Posterior cingulate gyrus (tissue), 11 donors: ENCODE results near the gene STPG3.

Experiments used
- DNase-seq, 10 donors: peaks; one replicate each; pipeline versions ENCODE4 v3.0.0 to v3.0.0-alpha.2; 2020 to 2021; ENCODE audit warnings: mixed read lengths in 3 of 10
- intact Hi-C: fragments of 100-400 bp; cut with DNase I; formaldehyde crosslinking; loops from one replicate; pipeline ENCODE4 v1.15.1; 2023

The STPG3 gene

DNA sequence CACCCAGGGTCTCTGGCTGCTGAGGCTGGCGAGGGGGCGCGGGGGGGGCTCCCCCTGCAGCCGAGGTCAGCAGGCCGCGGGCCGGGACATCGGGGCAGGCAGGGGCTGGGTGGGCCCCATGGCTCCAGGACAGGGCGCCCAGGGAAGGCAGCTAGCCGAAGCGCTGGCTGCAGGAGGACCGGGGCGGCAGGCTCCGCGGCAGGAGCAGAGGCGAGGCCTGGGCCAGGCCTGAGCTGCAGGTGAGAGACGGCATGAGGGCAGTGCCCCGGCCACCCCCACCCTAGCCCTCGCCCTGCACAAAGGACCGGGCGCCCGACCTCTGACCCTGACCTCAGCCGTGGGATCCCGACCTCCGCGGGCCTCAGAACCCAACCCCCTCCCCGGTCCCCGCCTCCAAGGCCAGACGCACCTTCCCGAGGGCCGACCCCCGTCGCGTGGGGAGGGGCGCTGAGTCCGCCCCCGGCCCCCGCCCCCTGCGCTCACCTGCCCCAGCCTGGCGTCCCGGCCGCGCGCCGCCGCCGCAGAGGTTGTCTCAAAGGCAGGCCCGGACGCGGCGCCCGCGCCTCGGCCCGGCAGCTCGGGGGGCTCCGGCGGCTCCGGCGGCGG lies 29.5 kb upstream of the STPG3 start:
- DNase-seq: peak in 1 of 10 donors; percentile 84
- intact Hi-C loops: loop anchor here (2.0 kb wide), 1 partner anchor 33 kb away; the partner anchor contains the start of genes ANAPC2 and SSNA1

DNA sequence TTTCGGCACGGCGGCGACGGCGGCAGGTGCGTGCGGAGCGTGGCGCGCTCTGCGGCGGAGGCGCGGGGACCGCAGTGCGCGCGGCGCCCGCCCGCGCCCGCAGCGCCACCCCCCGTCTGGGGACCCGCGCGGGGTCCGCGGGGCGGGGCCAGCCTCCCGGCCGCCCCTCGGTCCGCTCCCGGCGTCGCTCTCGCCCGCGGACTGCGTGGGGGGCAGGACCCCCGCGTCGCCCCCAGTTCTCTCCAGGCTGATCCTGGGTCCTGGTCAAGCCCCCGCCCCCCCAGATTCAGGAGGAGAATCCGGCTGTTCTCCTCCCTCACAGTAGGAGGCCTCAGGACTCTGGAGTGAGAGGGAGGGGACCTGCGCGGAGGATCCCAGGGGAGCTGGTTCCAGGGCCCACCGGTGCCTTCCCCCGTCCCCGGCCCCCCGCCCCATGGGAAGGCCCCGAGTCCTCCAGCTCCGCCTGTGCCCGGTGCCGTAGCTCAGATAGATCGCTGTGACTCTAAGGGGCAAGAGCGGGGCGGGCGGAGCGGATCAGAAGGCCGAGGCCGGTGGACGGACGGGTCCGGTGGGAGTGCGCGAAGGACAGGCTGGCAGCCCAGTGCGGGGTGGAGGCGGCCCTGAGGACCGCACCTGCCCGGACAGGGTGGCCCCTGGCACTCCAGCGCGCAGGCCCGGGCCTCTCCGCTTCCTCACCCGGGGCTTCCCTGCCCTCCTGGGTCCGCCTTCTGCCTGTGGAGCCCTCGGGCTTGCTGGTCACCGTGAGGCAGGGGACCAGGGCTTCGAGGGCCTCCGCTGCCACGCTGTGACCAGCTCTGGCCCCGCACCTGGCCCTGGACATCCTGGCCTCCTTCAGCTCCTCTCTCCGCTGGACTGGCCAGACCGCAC lies 28.7 kb upstream of the STPG3 start, which contains the start of gene RNF208:
TSS of gene RNF208 (minus strand) at position 51 of the 888 bp plus-strand sequence. CDS start 1,028 bp downstream, outside the sequence.
- peak in 2 of 10 donors; percentile 23 to 88 for DNase-seq
- intact Hi-C loops: loop anchor here (2.0 kb wide), 1 partner anchor 34 kb away; the partner anchor contains the start of genes ANAPC2 and SSNA1

DNA sequence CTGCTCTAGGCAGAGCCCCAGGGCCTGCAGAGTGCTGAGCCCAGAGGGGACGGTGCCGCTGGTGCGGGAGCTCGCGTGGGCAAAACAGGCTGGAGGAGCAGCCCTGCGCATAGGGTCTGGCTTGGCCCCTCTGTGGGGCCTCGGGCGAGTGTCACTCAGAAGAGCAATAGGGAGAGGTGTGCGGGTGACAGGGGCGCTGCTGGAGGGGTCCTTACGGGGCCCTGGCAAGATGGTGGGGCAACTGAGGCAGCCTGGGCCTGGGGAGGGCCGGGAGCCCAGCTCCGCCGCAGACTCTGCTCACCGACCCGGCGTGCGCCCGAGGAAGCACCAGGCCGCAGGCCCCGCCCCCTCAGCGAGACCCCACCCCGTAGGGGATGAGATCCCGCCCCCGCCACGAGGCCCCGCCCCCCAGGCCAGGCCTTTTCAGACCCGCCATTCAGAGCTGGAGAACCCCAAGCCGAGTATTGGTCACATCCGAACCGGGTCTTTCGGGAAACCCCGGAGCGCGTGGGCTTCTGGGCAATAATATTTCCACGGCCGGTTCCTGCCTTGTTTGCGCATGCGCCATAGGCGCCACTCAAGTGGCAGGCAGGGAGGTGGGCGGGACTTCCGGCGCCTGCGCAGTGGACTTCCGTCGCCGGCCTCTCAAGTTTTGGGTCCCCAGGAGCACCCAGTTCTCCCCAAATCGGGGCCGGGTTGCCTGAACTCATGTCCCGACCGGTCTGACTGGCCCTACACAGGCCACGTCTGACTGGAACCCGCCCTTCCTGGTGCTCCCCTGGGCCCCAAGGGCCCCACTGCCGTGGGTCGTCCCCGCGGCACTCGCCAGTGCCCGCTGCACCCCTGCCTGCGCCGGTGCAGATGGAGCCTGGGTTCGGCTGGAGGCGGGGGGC lies 27.8 kb upstream of the STPG3 start:
- intact Hi-C loops: loop anchor here (2.0 kb wide), 1 partner anchor 35 kb away; the partner anchor contains the start of genes ANAPC2 and SSNA1
- peak; percentile 92 to 99 (median 96) for DNase-seq

DNA sequence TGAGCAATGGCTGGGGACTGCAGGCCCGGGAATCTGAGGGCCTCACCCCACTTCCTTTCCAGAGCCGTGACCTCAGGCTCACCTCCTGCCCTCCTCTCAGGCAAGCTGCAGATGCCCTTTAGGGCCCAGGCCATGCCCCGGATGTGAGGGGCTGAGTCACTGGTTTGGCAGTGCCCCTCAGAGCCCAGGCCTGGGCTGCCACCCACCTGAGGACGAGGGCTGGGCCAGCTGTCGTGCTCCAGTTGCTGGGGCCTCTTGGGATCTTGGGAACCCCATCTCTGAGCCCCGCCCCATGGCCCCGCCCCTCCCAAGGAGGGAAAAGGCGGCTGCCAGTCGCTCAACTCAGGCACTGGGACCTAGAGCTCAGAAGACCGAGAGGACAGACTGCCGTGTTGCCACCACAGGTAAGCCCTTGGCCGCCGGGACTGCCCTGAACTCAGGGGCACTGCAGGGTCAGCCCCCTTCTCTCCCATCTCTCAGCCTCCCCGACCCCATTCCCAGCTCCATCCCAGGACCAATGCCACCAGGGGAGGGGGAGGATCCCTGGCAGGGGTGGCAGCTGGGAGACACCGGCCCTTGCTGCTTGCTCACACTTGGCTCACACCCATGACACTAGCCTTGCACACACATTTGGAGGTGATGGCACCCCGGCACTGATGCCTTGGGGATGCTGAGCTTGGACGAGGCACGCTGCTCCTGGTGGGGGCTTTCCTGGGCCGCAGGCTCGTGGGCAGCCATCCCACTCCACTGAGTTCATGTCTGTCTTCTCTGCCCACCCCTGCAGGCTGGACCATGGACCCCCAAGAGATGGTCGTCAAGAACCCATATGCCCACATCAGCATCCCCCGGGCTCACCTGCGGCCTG lies 26.0 kb upstream of the STPG3 start, which contains the start of gene CYSRT1:
TSS of gene CYSRT1 (plus strand) at position 345 of the 865 bp plus-strand sequence. CDS start at position 793, 448 bp downstream.
- DNase-seq: peak in 1 of 10 donors; percentile 5
- intact Hi-C loops: no loop called here

DNA sequence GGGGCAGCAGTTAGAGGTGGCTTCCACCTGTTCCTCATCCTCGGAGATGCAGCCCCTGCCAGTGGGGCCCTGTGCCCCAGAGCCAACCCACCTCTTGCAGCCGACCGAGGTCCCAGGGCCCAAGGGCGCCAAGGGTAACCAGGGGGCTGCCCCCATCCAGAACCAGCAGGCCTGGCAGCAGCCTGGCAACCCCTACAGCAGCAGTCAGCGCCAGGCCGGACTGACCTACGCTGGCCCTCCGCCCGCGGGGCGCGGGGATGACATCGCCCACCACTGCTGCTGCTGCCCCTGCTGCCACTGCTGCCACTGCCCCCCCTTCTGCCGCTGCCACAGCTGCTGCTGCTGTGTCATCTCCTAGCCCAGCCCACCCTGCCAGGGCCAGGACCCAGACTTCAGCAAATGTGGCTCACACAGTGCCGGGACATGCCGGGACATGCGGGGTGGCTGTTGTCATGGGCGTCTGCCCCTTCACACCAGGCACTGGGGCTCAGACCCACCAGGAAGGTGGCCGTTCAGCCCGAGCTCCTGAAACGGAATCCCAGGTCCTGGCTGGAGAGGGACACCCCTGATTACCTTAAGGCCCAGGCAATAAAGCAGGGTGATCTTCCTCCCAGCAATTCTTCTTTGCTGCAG lies 25.3 kb upstream of the STPG3 start:
- intact Hi-C loops: loop anchor here (2.0 kb wide), 1 partner anchor 107 kb away; no protein-coding TSS in a partner anchor

DNA sequence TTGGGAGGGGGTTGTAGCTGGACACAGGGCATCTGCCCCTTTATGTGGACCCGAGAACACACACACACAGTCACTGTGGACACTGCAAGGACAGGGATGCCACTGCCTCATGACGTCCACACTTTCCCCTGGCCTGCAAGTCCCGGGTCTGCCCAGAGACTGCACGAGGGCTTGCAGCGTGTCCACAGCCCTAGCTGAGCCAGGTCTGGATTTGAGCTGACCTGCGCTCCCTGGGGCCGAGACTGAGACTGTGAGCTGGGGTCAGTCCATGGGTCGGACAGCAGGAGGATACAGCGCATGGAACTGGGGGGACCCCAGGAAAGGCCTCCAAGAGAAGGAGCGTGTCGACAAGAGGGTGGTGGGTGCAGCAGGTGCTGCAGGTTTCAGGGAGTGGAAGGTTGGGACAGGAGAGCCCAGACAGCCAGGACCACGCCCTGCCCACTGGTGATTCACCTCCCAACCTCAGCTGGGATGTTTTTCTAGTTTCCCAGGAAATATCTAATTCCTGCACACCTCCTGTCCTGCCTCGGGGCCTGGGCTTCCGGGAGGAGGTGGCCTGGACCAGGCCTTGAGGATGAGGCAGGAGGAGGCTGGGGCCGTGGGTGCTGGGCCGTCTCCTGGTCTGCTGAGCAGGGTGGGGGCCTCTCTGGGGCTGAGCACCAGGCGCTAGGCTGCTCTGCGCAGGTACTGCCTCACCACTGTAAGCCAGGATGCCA lies 24.6 kb upstream of the STPG3 start:
- peak in 1 of 10 donors; percentile 5 for DNase-seq
- intact Hi-C loops: loop anchor here (2.0 kb wide), 1 partner anchor 108 kb away; no protein-coding TSS in a partner anchor

More for the DNA sequence above, 25.3 kb upstream of the STPG3 start:
- peak in 1 of 10 donors; percentile 4 for DNase-seq

DNA sequence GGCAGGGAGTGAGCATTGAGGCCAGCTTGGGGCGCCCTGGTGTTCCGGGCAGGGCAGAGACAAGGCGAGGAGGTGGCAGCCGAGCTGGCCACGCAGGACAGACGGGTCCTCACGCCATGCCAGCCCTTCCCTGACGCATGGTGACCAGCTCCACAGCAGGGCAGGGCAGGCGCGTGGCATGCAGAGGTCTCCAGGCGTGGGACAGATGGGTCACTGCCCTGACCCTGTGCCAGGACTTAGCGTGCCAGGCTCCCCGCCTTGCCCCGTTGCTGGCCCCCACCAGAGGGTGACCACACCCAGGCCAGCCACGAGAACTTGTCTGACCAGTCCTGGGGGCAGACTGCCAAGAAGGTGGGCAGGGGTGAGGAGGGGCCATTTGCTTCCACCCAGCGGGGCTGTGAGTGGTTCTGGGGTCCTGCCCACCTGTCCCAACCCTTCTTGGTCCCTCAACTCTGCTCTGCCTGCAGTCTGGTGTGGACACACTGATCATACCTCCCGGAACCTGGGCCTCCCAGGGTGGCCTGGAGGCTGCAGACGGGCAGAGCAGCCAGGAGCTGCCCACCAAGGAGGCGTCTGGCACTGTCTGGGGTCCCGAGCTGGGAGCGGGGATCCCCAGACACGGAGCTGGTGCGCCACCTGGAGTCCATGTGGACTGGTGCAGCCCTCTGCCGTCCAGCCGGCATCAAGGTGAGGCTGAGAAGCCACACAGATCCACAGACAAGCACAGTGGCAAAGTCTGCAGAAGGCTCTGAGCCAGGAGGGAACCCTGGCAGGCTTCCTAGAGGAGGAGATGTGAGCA lies 23.8 kb upstream of the STPG3 start, which contains the start of gene RNF224:
TSS of gene RNF224 (plus strand) at position 449 of the 799 bp plus-strand sequence. CDS start 834 bp downstream, outside the sequence.
- intact Hi-C loops: loop anchor here (2.0 kb wide), 1 partner anchor 108 kb away; no protein-coding TSS in a partner anchor
- peak; percentile 59 to 96 (median 78) for DNase-seq

DNA sequence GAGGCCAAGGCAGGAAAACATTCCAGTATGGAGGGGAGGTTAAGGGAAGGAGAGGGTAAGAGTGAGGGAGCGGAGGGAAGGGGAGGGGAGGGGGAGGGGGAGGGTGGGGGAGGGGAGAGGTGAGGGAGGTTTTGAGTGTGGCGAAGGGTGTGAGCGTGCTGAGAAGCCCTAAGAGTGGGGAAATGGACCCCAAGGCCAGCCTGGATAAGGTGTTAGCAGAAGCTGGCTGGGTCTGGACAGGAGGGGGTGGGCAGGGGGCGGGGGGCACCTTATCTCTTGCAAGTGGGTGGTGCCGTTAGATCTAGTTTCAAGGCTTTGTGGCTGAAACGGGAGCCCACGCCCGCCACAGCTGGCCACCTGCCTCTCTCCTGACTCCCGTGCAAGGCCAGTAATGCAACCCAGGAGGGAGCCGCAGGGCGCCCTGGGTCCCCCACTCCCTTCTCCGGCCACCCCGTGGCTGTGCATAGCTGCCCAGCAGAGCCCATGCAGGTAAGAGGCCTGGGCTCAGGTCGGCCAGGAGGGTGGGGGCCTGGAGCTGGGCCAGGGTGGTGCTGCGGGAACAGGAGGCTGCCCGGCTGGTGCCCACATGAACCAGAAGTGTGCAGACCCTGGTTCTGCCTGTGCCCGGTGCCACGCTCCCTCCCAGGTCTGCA lies 23.1 kb upstream of the STPG3 start:
- intact Hi-C loops: loop anchor here (2.0 kb wide), 1 partner anchor 109 kb away; no protein-coding TSS in a partner anchor
- DNase-seq: peak in 1 of 10 donors; percentile 82

DNA sequence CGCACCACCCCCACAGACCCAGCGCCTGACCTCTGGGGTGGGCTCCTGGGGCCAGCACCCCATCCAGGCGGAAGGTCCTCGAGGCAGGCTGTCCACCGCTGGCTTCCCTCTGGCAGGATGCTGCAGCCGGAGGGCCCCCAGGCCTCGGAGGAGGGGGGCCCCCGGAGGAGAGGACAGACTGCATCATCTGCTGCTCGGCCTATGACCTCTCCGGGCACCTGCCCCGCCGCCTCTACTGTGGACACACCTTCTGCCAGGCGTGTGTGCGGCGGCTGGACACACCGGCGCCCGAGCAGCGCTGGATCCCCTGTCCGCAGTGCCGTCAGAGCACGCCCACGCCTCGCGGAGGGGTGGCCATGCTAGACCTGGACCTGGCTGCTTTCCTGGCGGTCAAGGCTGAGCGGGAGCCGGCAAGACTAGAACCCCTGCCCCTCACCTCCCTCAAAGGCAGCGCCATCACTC lies 22.5 kb upstream of the STPG3 start:
- intact Hi-C loops: no loop called here
- DNase-seq: no peak

DNA sequence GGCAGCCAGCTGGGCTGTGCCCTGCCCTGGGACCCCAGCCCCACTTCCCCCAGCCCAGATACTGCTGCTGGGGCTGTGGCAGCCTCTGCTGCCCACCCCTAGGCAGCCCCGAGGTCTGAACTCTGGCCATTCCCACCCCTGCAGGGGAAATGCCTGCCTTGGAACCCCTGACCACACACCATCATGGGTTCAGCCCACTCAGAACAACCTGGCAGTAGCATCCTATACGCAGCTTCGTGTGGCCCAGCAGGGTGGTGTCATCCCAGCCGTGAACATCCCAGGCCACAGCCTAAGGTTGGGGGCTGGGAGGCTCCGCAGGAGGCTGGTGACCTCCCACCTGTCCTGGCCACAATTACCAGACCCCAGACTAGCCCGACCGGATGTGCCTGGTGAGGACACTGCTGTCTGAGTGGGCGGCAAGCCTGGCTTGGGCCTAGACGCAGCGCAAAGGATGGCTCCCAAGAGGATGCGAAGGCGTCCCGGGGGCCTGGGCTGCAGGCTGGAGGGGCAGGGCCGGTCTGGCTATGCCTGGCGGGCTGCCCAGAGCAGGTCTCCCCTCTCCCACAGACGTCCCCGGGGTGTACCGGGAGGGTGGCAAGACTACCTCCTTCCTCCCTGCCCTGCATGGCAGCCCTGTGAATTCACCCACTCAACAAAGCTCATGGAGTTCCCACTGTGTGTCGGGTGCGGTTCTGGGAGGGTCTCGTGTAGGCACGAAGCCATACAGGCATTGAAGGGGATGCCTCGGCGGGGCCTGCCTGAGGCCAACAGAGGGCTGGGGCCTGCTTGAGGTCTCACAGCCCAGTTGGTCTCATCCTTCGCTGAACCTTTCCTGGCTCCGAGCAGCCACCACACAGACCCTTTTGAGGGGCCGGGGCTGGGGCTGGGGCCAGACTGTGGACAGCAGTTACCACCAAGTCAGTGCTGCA lies 21.9 kb upstream of the STPG3 start:
- intact Hi-C loops: no loop called here
- DNase-seq: no peak

DNA sequence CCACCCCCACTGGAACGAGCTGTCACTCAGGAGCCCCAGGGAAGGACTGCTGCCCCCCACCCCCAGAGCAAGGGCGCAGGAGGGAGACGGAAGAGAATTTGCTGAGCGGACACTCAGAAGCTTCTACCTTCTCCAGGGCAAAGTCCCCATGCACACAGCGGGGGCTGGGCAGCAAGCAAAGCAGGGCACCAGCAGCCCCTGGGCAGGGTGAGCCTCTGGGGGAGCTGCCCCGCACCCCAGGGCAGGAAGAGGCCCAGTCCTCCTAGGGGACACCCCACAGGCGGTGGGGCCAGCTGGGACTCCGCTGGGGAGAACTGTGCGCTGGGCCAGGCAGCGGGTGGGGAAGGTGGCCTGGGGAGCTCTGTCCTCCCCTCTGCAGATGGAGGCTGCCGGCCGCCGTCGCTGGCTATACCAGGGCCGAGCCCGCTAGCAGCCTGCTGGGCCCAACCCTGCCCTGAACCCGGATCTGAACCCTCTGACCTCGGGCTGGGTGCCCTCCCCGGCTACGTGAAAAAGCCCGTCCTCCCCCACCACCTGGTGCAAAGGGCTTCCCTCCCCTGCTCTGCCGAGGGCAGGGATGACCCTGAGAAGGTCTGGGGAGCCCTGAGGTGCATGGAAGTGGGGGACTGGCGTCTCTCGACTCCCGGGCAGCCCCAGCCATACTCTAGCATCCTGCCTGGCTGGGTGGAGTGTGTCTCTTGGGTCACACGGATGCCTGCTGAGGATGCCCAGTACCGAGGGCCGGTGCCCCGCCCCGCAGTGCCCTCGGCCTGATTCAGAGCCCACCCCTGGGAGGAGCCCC lies 21.0 kb upstream of the STPG3 start:
- intact Hi-C loops: no loop called here
- no peak for DNase-seq

DNA sequence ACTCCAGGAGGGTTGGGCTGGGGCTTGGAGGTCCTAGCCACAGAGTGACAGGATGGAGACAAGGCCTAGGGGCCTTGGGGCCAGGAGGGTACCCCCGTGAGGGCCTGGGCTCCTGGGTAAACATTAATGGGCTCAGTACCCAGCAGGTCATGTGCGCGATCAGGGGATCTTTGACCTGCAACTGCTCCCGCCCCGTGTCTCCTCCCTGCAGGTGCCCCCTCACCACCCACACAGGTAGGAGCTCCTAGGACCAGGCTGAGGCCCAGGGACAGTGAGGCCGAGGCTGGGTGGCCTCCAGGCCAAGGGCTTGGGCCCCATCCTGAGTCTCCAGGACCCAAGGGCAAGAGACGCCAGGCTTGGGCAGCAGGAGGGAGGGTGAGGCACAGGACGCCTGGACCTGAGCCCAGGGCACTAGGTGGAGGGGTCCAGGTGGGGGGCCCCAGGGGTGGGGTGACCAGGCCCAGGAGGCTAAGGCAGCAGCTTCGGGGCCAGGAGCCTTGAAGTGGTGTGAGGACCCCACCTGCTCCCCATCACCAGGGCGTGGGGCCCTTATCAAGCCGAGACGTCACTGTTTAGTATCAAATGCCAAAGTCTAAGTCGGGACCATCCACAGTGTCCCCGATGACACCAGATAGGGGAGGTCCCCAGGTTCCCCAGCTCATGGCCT lies 20.2 kb upstream of the STPG3 start, which contains the start of gene SLC34A3:
TSS of gene SLC34A3 (plus strand) at position 197 of the 667 bp plus-strand sequence. CDS start 802 bp downstream, outside the sequence.
- no peak for DNase-seq
- intact Hi-C loops: no loop called here

DNA sequence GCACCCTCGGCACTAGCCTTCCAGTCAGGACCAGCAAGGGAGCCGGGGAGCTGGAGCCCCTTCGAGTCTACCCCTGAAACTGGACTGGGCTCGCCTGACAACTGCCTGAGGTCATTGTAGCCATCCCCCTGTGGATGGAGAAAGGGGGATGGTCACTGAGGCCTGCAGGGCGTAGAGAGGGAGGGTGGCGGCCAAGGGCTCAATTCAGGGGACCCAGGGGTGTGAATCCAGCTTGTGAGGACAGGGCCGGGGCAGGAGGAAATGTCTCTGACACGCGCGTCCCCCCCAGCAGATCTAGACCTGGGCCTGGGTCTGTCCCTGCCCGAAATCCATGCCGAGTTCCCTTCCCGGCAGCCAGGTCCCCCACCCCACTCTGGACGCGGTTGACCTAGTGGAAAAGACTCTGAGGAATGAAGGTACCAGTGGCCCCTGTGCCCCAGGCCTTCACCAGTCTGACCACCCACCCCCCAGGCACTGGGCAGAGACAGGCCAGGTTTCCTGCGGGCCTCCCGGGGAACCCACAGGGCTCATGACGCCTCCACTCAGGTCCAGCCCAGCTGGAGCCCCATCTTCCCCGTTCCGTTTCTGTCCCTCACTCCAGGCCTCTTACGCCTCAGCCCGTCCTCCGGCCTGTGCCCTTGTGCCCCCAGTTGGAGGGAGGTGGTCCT lies 19.6 kb upstream of the STPG3 start:
- no peak for DNase-seq
- intact Hi-C loops: no loop called here
